Upper lobe of left lung (tissue), 6 donors: Measurements from ENCODE around the gene TREX2. TPM values are rescaled to one million over a fixed set of nuclear protein-coding genes. Genes with fewer than 3 reads are reported as not detected.

ENCODE experiments used
- ATAC-seq, 2 donors: fragments of 200-7000 bp; cut with Tn5 transposase; one replicate each; pipeline ENCODE4 v1.9.1; 2022; ENCODE audit warnings: mild to moderate bottlenecking in 2 of 2, moderate library complexity in 2 of 2; ENCODE audit not compliant: low FRiP score in 2 of 2
- DNase-seq, 2 donors: peaks; one replicate each; pipeline ENCODE4 v3.0.0-alpha.2; 2019 to 2020
- H3K27ac ChIP-seq, 4 donors: fragments of 200-600 bp; sonication (generic); one replicate each; pipeline ENCODE4 v1.5.1; 2016 to 2019
- H3K27me3 ChIP-seq, 4 donors: fragments of 200-600 bp; sonication (generic); one replicate each; pipeline ENCODE4 v1.5.1; 2017 to 2019
- H3K36me3 ChIP-seq, 4 donors: fragments of 200-600 bp; sonication (generic); one replicate each; pipeline ENCODE4 v1.5.1; 2016 to 2019
- H3K4me1 ChIP-seq, 4 donors: fragments of 200-600 bp; sonication (generic); one replicate each; pipeline ENCODE4 v1.5.1; 2018 to 2019
- H3K4me3 ChIP-seq, 4 donors: fragments of 200-600 bp; sonication (generic); one replicate each; pipeline ENCODE4 v1.5.1; 2017 to 2019; ENCODE audit warnings: mild to moderate bottlenecking in 2 of 4, moderate library complexity in 1 of 4
- H3K9me3 ChIP-seq, 4 donors: fragments of 200-600 bp; sonication (generic); one replicate each; pipeline ENCODE4 v1.5.1; 2018 to 2019
- EP300 ChIP-seq, 4 donors: sonication (generic); formaldehyde crosslinking; IDR thresholded peaks; one replicate each; pipeline ENCODE4 v1.5.1; 2017; ENCODE audit warnings: antibody characterized with exemption in 4 of 4, control low read depth in 2 of 4
- POLR2A ChIP-seq, 4 donors: fragments of 450-650 bp; IDR thresholded peaks; one replicate each; pipeline ENCODE4 v1.5.1; 2016 to 2017; ENCODE audit warnings: antibody characterized with exemption in 4 of 4, mild to moderate bottlenecking in 2 of 4
- POLR2AphosphoS5 ChIP-seq, 2 donors: sonication (generic); formaldehyde crosslinking; IDR thresholded peaks; one replicate each; pipeline ENCODE4 v1.5.1; 2017; ENCODE audit warnings: antibody characterized with exemption in 2 of 2
- WGBS, 2 donors: methylation state at CpG; one replicate each; pipeline ENCODE4 v1.1.5; 2017 to 2018; 5-methylcytosine and 5-hydroxymethylcytosine counted together
- total RNA-seq, 6 donors: library from RNA; depleted of rRNA in 4 of 6; stranded (reverse); fragments of >200 nt in 4 of 6; gene quantifications; one replicate each; pipeline versions ENCODE4 v1.1.0 to v1.2.1, GENCODE V29; 2016 to 2021
- TF ChIP-seq, protein P1 (sequence below), 6 experiments: fragments of 450-650 bp in 4 of 6; fragments of 200-600 bp in 2 of 6; sonication (generic) in 2 of 6; IDR thresholded peaks; one replicate each; pipeline ENCODE4 v1.5.1; 2016 to 2019; ENCODE audit warnings: antibody characterized with exemption in 6 of 6
- donor health status: DM: no; HTN: no; CAD: no; lungs with moderate emphysema.
- donor health status: DM: no; HTN: yes; CAD: no; lungs with severe emphysema.

TREX2 gene, protein sequence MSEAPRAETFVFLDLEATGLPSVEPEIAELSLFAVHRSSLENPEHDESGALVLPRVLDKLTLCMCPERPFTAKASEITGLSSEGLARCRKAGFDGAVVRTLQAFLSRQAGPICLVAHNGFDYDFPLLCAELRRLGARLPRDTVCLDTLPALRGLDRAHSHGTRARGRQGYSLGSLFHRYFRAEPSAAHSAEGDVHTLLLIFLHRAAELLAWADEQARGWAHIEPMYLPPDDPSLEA
- 1 to 10 TPM in 5 of 6 donors, under 1 TPM in 1; 0.97 to 7.3 (median 2.8) TPM for total RNA-seq

DNA sequence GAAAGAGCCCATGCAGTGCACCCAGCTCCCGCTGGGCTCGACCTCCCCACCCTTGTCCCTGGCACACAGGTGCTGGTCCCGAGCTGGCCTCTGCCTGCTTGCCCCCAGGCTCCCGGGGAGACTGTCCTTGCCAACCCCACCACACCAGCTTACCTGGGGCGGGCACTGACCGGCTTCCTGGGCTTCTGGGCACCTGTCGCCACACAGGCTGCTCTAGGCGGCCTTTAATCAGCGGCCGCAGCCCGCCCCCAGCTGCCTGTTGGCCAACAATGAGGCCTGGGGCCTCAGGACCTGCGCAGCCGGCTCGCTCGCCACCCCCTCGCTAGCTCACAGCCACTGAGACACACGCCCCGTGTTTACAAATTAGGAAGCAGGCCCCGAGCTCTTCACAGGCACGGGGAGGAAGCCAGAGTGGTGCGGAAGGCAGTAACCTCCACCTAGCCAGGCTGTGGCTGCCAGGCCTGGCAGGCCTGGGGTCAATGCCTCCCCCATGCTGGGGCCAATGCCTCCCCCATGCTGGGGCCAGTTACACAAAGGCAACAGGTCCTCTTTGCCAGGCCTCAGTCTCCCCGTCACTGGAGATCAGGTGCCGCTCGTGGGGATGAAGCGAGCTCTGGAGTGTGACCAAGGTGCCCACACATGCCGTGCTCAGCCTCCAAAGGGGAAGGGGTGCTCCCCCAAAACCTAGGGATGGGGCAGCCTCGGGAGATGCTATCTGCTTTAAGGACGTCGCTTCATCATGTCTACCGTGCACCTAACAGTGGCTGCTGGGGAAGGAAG, at the start of gene TREX2:
TREX2 (minus strand) TSS at position 201 of the 780 bp plus-strand sequence. CDS start 626 bp downstream, outside the sequence.
- DNase-seq (peak in 1 of 2 donors; percentile 48), ATAC-seq (no peak)
- Histone ChIP-seq H3K27me3 (no peaks in the 10 kb centered on the region), H3K4me3 (no peak within 1 kb of the TSS), H3K27ac (no peak within 1 kb of the TSS), H3K4me1 (no peaks in the 10 kb centered on the region), H3K36me3 (peaks cover 0 to 5% (median 2%) of the 10 kb centered on the region in 4 donors), H3K9me3 (no peaks in the 10 kb centered on the region)
- WGBS, 2 donors, result 79 to 86% methylated on average over 13 to 28 of the region's 30 CpGs
- TF ChIP-seq, protein P1, sequence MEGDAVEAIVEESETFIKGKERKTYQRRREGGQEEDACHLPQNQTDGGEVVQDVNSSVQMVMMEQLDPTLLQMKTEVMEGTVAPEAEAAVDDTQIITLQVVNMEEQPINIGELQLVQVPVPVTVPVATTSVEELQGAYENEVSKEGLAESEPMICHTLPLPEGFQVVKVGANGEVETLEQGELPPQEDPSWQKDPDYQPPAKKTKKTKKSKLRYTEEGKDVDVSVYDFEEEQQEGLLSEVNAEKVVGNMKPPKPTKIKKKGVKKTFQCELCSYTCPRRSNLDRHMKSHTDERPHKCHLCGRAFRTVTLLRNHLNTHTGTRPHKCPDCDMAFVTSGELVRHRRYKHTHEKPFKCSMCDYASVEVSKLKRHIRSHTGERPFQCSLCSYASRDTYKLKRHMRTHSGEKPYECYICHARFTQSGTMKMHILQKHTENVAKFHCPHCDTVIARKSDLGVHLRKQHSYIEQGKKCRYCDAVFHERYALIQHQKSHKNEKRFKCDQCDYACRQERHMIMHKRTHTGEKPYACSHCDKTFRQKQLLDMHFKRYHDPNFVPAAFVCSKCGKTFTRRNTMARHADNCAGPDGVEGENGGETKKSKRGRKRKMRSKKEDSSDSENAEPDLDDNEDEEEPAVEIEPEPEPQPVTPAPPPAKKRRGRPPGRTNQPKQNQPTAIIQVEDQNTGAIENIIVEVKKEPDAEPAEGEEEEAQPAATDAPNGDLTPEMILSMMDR (IDR thresholded peaks at IDR 0.05), result no peak
- no peak for TF ChIP-seq POLR2AphosphoS5 (IDR thresholded peaks at IDR 0.05)
- TF ChIP-seq POLR2A (IDR thresholded peaks at IDR 0.05), result no peak
- TF ChIP-seq EP300 (IDR thresholded peaks at IDR 0.05), result no peak

DNA sequence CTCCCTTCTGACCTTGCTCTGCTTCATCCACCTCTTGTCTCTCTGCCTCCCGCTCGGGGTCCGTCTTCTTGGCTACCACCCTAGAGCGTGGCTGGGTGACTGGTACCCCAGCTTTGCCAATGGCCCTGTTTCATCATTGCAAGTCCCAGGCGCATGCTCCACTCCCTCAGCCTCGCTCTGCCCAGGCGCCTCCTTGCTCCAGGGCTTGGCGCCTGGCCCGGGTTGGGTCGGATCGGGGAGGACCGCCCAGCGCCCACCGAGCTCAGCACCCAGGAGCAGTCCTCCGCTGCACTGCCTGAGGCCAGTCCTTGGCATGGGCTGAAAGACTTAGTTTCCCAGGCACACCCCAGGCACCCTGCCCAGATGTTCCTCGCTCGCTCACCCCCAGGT, 49.5 kb upstream of the TREX2 start:
- H3K27ac ChIP-seq, result peak overlapping the region in 3 of 4 donors; percentile 64 to 80 (median 77)
- peak in 1 of 2 donors; percentile 53 for DNase-seq

DNA sequence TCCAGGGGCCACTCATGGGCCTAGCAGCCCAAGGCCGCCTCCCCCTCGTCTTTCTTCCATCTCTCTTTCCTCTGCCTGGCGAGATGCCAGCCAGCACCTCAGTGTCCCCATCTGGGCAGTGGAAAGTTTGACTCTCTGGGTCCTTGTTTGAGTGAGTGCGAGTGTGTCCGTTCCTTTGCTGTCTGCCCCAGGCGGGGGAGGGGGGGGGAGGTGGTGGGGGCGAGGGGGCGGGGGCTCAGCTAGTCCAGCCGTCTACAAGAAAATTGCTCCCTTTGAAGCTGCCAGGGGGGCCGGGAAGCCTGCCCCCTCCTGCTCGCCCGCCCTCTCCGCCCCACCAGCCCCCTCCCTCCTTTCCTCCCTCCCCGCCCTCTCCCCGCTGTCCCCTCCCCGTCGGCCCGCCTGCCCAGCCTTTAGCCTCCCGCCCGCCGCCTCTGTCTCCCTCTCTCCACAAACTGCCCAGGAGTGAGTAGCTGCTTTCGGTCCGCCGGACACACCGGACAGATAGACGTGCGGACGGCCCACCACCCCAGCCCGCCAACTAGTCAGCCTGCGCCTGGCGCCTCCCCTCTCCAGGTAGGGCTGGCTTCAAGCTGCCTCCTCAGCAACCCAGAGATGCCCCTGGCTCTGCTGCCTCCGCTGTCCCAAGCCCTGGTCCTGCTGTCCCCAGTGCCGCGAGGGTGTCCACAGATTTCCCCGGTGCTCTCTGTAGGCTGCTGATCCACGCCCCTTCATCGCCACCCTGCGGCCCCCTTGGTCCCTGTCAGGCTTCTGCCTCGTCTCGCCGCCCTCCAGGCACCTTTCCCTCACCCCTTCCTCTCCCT, 48.9 kb upstream of the TREX2 start, which contains the start of gene BGN:
BGN (plus strand) TSS at position 440 of the 821 bp plus-strand sequence. CDS start 9,652 bp downstream, outside the sequence.
- no peaks in the 10 kb centered on the region for H3K27me3 ChIP-seq
- peak within 1 kb of the TSS in 3 of 4 donors; percentile 64 to 80 (median 77) for H3K27ac ChIP-seq
- peak in 1 of 2 donors; percentile 56 for DNase-seq
- H3K9me3 ChIP-seq, result no peaks in the 10 kb centered on the region
- no peak for TF ChIP-seq POLR2A (IDR thresholded peaks at IDR 0.05)
- TF ChIP-seq POLR2AphosphoS5 (IDR thresholded peaks at IDR 0.05), result no peak
- TF ChIP-seq, protein P1 (IDR thresholded peaks at IDR 0.05), result peak in 2 of 6 experiments; percentile 50 to 53
- TF ChIP-seq EP300 (IDR thresholded peaks at IDR 0.05), result no peak
- peak in 1 of 2 donors; percentile 80 for ATAC-seq
- no peaks in the 10 kb centered on the region for H3K36me3 ChIP-seq
- WGBS, 2 donors, result 12 to 36% methylated on average over 7 to 38 of the region's 41 CpGs
- peaks cover 0 to 22% (median 9%) of the 10 kb centered on the region in 4 donors for H3K4me1 ChIP-seq
- peak within 1 kb of the TSS in 3 of 4 donors; percentile 26 to 40 (median 40) for H3K4me3 ChIP-seq

More for the DNA sequence above, 49.5 kb upstream of the TREX2 start:
- Histone ChIP-seq H3K4me1 (peaks cover 0 to 22% (median 9%) of the 10 kb centered on the region in 4 donors), H3K27me3 (no peaks in the 10 kb centered on the region), H3K9me3 (no peaks in the 10 kb centered on the region), H3K4me3 (peak overlapping the region in 3 of 4 donors; percentile 26 to 40 (median 40)), H3K36me3 (no peaks in the 10 kb centered on the region)
- TF ChIP-seq, protein P1 (IDR thresholded peaks at IDR 0.05), result no peak
- TF ChIP-seq POLR2A (IDR thresholded peaks at IDR 0.05), result no peak
- peak in 1 of 2 donors; percentile 19 for TF ChIP-seq POLR2AphosphoS5 (IDR thresholded peaks at IDR 0.05)
- TF ChIP-seq EP300 (IDR thresholded peaks at IDR 0.05), result no peak
- ATAC-seq, result peak in 1 of 2 donors; percentile 55
- 15 to 70% methylated on average over 4 to 17 of the region's 17 CpGs for WGBS, 2 donors

DNA sequence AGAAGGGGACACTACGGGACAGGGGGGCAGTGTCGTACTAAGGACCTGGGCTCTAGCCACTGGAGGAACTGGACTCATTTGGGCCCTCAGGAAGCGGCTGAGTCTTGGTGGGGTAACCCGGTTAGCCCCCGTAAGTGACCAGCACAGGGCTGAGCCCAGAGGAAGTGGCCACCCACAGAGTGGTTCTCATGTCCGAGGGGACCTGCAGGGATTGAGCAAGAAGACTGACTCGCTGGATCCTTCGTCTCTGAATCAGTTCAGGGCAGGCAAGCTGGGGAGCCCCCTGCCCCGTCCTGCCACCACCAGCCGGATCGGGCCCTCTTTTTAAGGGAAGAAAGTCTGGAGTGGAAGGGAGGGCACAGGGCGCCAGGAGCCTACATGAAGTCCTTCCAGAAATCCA, 48.2 kb upstream of the TREX2 start:
- ATAC-seq (peak in 1 of 2 donors; percentile 43), DNase-seq (no peak)
- H3K4me3 ChIP-seq, result no peak overlapping the region
- H3K27me3 ChIP-seq, result no peaks in the 10 kb centered on the region
- H3K27ac ChIP-seq, result peak overlapping the region in 3 of 4 donors; percentile 39 to 80 (median 64)
- TF ChIP-seq, protein P1 (IDR thresholded peaks at IDR 0.05), result no peak
- no peak for TF ChIP-seq POLR2AphosphoS5 (IDR thresholded peaks at IDR 0.05)
- TF ChIP-seq EP300 (IDR thresholded peaks at IDR 0.05), result no peak
- no peak for TF ChIP-seq POLR2A (IDR thresholded peaks at IDR 0.05)
- no peaks in the 10 kb centered on the region for H3K36me3 ChIP-seq
- WGBS, 2 donors, result 68 to 74% methylated on average over 7 to 12 of the region's 12 CpGs
- peaks cover 0 to 25% (median 9%) of the 10 kb centered on the region in 4 donors for H3K4me1 ChIP-seq
- H3K9me3 ChIP-seq, result no peaks in the 10 kb centered on the region
